HT-29 (cell line): ENCODE results near the gene UAP1L1. TPM values are rescaled to one million over a fixed set of nuclear protein-coding genes. Genes with fewer than 3 reads are reported as not detected.
"Not testable (repeated sequence)": the region's sequence is repeated elsewhere in the genome, so short reads cannot be mapped to it uniquely, and the experiment has no call there.

Source experiments
- DNase-seq: peaks from one replicate; pipeline ENCODE4 v3.0.0-alpha.2; 2015; ENCODE audit warnings: low spot score
- total RNA-seq: library from RNA; depleted of rRNA; stranded (reverse); fragments of >200 nt; shearing (Covaris generic); gene quantifications from 2 replicates; pipeline ENCODE4 v1.2.3, GENCODE V29; 2014

Gene UAP1L1
- total RNA-seq, 1 experiment from 2014 or later, result 5.3 TPM

DNA sequence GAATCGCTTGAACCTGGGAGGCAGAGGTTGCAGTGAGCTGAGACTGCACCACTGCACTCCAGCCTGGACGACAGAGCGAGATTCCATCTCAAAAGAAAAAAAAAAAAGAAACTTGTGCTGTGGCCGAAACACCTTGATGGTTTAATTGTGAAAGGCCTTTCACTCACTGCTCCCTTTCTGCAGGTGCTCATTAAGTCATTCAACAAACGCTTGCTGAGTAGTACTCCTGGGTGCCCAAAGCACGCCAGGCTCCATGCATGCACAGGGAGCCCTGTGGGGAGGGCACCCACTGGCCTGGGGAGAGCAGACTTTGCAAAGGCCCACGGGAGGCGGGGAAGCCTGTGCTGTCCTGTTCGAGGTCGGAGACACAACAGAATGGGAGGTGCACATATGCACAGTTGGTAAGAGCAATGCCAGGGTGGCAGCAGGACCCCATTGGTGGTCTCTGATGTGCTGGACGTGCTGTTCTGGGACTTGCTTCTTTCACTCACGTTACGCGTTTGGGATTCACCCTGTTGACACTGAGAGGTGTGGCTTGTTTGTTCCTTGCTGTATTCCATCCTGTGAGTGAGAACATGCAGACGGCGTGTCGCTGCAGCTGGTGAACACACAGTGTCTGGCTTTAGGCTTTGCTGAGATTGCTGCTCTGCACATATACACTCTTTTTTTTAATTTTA is 20.4 kb upstream of the UAP1L1 start:
- no peak for DNase-seq

DNA sequence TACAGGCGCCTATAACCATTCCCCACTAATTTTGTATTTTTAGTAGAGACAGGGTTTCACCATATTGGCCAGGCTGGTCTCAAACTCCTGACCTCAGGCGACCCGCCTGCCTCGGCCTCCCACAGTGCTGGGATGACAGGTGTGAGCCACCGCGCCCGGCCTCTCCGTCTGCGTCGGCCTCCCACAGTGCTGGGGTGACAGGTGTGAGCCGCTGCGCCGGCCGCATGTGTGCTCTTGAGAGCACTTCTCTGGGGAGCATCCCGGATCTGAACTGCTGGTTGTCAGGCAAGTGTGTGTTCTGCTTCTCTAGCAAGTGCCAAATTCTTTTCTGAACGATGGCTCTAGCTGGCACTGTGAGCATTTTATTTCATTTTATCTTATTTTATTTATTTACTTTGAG is 19.8 kb upstream of the UAP1L1 start:
- no peak for DNase-seq

DNA sequence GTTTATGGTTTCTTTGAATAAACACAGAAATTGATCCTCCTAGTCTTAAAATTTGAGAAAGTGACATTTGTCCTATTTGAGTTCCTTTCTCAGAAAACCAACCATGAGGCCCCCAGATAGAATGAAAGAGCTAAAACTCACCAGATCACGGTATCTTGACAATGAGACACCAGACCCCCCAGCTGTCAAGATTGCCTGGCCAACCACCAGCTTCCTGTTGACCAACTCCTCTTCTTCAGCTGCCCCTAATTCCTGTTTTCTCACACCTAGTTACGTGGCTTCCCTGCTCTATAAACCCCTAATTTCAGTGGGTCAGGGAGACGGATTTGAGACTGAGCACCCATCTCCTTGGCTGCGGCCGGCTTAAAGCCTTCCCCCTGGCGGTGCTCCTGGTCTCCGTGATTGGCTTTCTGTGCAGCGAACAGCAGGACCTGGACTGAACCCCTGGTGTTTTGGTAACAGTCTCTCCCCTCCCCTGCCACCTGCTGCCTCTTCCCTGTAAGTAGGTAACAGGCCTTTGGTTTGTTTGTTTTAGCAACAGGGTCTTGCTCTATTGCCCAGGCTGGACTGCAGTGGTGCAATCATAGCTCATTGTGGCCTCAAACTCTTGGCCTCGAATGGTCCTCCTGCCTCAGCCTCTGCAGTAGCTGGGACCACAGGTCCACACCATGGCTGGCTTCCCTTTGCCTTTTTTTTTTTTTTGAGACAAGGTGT is 18.6 kb upstream of the UAP1L1 start:
- DNase-seq, result no peak

- DNase-seq, result no peak
Measured at GRCh38 chr9:137062384-137062783, 14.9 kb upstream of the UAP1L1 start.

- not testable (repeated sequence) for DNase-seq
Measured at GRCh38 chr9:137062798-137063197, 14.5 kb upstream of the UAP1L1 start.

DNA sequence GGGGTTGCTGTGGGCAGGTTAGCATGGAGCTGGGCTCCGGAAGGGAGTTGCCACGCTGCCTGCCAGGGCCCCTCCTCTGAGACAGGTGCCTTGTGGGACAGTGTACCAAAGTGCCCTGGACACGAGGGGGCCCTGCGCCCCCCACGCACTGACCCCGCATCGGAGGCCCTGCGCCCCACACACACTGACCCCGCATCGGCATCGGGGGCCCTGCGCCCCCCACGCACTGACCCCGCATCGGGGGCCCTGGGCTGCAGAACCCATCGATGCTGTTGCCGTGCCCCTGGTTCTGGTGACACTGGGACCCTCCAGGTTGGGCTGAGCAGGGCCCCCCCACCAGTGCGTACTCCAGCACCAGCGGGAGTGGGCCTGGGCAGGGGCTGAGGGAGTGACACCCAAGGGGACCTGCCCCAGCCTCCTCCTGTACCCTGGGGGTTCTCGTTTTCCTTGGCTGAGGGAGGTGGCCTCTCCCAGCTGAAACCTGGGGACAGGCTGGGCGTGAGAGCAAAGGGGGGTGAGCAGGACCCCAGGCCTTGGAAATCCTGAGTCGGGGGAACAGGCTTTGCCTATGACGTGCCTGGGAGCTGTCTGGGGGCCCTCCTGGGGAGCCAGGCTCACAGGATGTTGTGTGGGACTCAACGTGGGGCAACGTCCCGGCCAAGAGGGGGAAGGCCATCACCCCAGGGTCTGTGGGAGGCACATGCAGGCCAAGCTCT is 13.8 kb upstream of the UAP1L1 start:
- DNase-seq, result no peak

GRCh38 chr9:137064027-137064879 is 13.1 kb upstream of the UAP1L1 start:
- DNase-seq, result peak; percentile 67

GRCh38 chr9:137064880-137065164 is 12.5 kb upstream of the UAP1L1 start:
- no peak for DNase-seq

DNA sequence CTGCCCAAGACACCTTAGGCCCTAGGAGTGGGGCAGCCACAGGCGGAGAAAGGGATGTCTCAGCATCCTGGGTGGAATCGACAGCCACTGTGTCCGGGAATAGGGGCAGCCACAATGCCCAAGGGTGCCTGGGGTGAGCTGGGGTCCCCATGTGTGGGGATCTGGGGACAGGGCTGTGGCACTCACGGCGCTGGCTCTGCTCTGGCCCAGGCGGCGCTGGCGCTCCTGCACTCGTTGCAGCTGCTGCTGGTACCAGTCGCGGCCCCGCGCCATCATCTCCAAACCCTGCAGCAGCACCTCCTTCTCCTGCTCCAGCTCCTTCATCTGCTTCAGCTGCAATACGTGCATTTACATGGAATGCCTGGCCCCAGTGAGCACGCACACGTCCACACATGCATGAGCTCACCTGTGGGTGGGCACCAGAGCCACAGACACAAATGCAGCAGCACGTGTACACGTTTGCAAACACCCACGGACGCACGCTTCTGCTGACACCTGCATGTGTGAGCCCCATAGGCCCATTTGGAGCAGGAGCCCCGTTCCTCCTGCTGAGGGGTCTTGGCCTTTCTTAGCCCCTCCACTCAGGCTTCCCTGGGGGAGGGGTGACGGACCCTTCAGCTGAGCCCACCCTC is 11.9 kb upstream of the UAP1L1 start:
- no peak for DNase-seq

DNA sequence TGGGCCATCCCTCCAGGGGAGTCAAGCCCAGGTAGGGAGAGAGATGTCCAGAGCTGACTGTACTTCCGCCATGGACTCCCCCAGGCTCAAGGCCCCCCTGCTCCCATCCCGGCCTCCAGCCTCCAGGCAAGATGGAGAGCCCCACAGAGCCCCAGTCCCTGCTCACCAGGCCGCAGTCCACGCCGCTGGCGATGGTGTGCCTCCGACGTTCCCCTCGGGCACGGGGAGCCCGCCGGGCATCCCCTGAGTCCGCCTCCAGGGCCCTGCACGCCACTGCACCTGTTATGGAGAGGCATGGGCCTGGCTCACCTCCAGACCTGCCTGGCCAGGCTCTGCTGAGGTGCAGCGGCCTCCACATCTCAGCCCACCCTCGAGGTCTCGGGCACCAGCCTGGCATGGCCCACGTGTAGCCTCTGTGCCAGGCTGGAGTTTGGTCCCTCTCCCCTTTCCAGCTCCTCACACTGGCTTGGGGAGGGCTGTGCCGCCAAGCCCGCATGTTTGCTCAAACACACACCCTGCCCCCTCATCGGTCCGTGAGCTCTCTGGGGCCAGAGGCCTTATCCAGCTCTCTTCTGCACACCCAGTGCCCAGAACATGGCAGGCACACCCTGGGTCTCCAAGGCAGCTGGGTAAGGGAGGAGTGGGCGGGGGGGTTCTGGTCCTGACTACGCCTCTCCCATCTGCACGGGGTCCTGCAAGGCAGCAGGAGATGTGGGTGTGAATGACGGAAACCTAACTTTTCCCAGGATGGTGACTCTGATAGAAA is 11.0 kb upstream of the UAP1L1 start:
- no peak for DNase-seq

- DNase-seq, result peak; percentile 90
Measured at GRCh38 chr9:137067860-137068538, 9.3 kb upstream of the UAP1L1 start.

DNA sequence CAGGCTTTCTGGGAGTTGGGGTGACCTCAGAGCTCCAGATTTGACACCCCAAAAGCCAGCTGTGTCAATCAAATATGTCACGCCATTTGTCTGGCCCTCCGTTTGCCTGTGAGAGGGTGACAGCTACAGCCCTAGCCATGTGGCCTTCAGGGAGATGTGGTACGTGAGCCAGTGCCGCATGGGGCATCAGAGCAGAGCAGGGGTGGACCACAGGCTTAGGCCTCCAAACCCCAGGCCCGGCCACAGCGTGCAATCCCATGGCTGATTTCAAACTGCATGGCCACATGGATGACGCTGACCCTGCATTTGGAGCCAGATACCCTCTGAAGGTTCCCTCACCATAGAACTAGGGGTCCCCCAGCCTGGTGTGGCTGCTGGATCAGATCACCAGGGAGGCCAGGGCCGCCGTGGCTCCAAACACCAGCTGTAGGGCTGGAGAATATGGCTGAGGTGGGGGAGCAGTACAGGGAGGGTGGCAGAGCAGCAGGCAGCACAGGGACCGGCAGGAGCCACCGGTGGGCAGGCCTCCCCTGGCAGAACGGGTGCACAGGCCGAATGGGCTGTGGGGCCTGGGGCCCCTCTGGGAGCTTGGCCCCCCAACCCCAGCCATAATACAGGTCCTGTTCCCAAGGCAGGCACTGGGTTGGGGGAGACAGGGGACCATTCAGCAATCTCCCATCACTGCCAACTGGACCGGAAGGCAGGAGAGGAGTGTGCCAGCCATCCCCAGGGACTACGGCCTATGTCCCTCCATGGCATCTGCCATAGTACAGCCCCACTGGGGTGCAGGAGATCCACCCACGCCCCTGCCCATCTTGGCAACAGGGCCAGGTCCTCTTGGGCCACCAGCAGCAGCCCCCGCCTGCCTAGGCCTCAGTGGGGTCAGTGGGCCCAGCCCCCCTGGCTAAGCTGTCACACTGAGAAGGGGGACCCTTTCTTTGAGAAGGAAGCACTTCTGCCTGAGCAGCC is 8.5 kb upstream of the UAP1L1 start:
- DNase-seq, result no peak

DNA sequence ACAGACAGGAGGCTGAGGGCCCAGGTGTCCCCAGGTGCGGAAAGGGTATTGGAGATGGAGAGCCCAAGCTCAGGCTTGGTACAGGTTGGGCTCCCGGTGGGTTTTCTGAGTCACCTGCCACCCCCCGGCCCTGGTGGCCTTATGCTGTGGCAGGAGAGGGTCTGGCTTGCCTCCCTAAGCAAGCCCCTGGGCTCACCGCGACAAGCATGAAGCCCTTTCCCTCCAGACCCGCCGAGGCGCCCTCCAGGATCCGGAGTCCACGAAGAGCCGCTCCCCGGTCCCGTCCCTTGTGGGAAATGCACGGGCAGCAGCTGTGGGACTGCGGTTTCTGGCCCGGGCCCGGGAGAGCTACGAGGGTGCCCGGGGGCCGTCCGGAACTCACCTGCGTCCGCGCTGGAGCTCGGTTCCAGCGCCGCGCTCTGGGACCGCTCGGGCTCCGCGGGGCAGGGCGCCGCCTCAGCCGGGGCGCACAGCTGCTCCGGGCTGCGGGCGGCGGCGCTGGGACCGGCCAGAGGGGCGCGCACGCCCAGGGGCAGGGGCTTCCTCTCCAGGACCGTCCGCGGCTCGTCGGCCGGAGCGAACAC is 7.7 kb upstream of the UAP1L1 start:
- DNase-seq, result no peak

DNA sequence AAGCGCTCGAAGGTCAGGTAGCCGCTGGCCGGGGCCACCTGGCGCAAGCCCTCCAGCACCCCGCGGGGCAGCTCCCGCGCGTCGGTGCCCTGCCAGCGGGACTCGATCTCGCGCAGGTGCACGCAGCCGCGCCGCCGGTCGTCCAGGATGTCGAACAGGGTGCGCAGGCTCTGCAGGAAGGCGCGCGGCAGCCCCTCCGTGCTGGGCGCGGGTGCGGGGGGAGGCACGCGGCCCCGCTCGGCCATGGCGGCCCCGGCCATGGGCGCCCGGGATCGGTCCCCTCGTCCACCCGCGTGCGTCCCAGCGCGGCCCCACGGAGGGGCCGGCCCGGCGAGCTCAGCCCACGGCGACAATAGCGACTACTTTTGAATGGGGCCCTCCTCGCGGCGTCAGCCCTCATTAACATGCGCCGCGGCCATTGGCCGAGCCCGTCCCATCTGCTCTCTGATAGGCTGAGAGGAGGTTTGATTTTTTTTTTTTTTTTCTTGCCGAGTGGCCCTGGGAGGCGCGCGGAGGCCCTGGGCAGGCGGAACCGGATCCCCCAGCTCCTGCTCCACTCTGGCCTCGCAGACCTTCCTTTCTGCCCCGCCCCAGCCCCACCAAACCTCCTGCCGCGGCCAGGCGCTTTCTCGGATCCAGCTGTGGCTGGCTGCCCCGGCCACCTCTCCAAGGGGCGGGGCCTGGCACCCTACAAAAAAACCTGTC is 7.0 kb upstream of the UAP1L1 start, which contains the start of gene SAPCD2:
Gene SAPCD2 (minus strand): TSS at position 357 of the 705 bp plus-strand sequence. CDS start 97 bp downstream, at position 260.
- DNase-seq, result peak; percentile 91

DNA sequence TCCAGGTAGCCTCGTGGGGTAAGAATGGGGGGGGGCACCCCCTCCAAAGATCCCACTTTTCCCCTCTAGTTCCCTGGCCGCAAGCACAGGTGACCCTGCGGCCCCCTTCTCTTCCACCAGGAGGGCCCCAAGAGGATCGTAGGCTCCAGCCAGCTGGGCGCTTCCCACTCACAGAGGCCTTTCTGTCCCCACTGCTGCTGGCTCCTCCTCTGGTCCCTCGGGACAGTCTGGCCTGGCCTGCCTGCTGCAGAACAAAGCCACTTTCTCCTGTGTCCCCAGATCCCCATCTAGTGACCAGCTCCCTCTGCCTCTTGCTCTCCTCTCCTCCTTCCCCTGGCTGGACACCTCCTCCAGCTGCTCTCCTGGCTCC is 6.4 kb upstream of the UAP1L1 start:
- DNase-seq, result peak; percentile 65

GRCh38 chr9:137071282-137071681 is 6.0 kb upstream of the UAP1L1 start:
- DNase-seq, result no peak

GRCh38 chr9:137073992-137074399 is 3.3 kb upstream of the UAP1L1 start:
- DNase-seq, result no peak
